GM12878 (cell line): Measurements from ENCODE around the gene STRBP. TPM values are rescaled to one million over a fixed set of nuclear protein-coding genes. Genes with fewer than 3 reads are reported as not detected.

Experiments used
- ATAC-seq: fragments of 200-7000 bp; cut with Tn5 transposase; 3 replicates; pipeline ENCODE4 v1.9.1; 2020; ENCODE audit warnings: mild to moderate bottlenecking, moderate library complexity
- BruUV-seq: library from RNA; stranded (reverse); fragments of 400-500 nt; replicated peaks from 2 replicates; lab custom pipeline; 2021; lab: Mats Ljungman, UMichigan
- CTCF ChIA-PET: fragments of 300-600 bp; sonication (Branson Sonifier 250); formaldehyde crosslinking; extraction: SDS; loops from one replicate; lab custom pipeline; 2021; ENCODE audit warnings: inconsistent platforms; lab: Yijun Ruan, JAX
- POLR2A ChIA-PET: fragments of 350-600 bp; formaldehyde crosslinking; extraction: SDS; loops from one replicate; lab custom pipeline; 2021; ENCODE audit warnings: inconsistent platforms; lab: Charles Lee
- RAD21 ChIA-PET: fragments of 300-600 bp; sonication (Branson Sonifier 250); formaldehyde crosslinking; loops from one replicate; lab custom pipeline; 2023; ENCODE audit warnings: antibody characterized with exemption; ENCODE audit not compliant: unreplicated experiment; lab: Charles Lee
- SMC1A ChIA-PET: fragments of 300-600 bp; sonication (Branson Sonifier 250); formaldehyde crosslinking; loops from one replicate; lab custom pipeline; 2023; ENCODE audit not compliant: unreplicated experiment, uncharacterized antibody; lab: Charles Lee
- DNase-seq: peaks from one replicate; pipeline ENCODE4 v3.0.0-alpha.2; 2011; ENCODE audit warnings: low read depth, low spot score
- FAIRE-seq: peaks from 3 replicates; lab custom pipeline; 2011; peaks lifted over from hg19 to GRCh38; lab: Jason Lieb, UNC
- H2AFZ ChIP-seq: 2 replicates; pipeline ENCODE4 v1.6.0; 2011; ENCODE audit warnings: low read depth, low read length, control low read depth; ENCODE audit not compliant: control insufficient read depth
- H3K27ac ChIP-seq: 2 replicates; pipeline ENCODE4 v1.5.1; 2011; ENCODE audit warnings: control low read depth; ENCODE audit not compliant: control insufficient read depth, insufficient read depth
- H3K27me3 ChIP-seq, 2 experiments: replicated peaks in 1 of 2; 2 replicates each; pipeline versions ENCODE4 v1.6.0 to v1.6.1; 2011; ENCODE audit warnings: low read length in 1 of 2; ENCODE audit not compliant: control insufficient read depth in 2 of 2, insufficient read depth in 2 of 2
- H3K36me3 ChIP-seq, 2 experiments: 2 replicates each; pipeline ENCODE4 v1.5.1; 2011; ENCODE audit warnings: low read length in 1 of 2; ENCODE audit not compliant: control insufficient read depth in 2 of 2, insufficient read depth in 2 of 2
- H3K4me1 ChIP-seq: 2 replicates; pipeline ENCODE4 v1.6.1; 2011; ENCODE audit warnings: mild to moderate bottlenecking, low read length, moderate library complexity, mixed read lengths; ENCODE audit not compliant: control insufficient read depth, insufficient read depth
- H3K4me2 ChIP-seq: 2 replicates; pipeline ENCODE4 v1.6.0; 2011; ENCODE audit warnings: control low read depth; ENCODE audit not compliant: control insufficient read depth, insufficient read depth
- H3K4me3 ChIP-seq: fragments of 200-600 bp; sonication (generic); 2 replicates; pipeline ENCODE4 v1.5.1; 2016
- H3K79me2 ChIP-seq: 2 replicates; pipeline ENCODE4 v1.6.0; 2011; ENCODE audit warnings: low read length; ENCODE audit not compliant: control insufficient read depth, insufficient read depth
- H3K9ac ChIP-seq: 2 replicates; pipeline ENCODE4 v1.8.0; 2011; ENCODE audit warnings: low read length, control low read depth, mixed read lengths; ENCODE audit not compliant: control insufficient read depth, insufficient read depth
- H3K9me3 ChIP-seq: replicated peaks from 3 replicates; pipeline ENCODE4 v1.5.1; 2011; ENCODE audit warnings: mild to moderate bottlenecking, low read length; ENCODE audit not compliant: control insufficient read depth, insufficient read depth
- H4K20me1 ChIP-seq: 2 replicates; pipeline ENCODE4 v1.6.0; 2011; ENCODE audit not compliant: control insufficient read depth, insufficient read depth
- BMI1 ChIP-seq: fragments of 450-650 bp; IDR thresholded peaks from 2 replicates; pipeline ENCODE4 v1.6.1; 2016; ENCODE audit warnings: mild to moderate bottlenecking, moderate library complexity, borderline replicate concordance
- ESRRA ChIP-seq: IDR thresholded peaks from 2 replicates; pipeline ENCODE4 v1.6.1; 2012; ENCODE audit warnings: mild to moderate bottlenecking, low read length, improper control_type of control experiment
- POLR2A ChIP-seq: IDR thresholded peaks from 2 replicates; pipeline ENCODE4 v1.6.1; 2011; ENCODE audit warnings: low read depth, mild to moderate bottlenecking, low read length
- SIX5 ChIP-seq: IDR thresholded peaks from 2 replicates; pipeline ENCODE4 v1.6.1; 2011; ENCODE audit warnings: mild to moderate bottlenecking, low read depth, low read length, moderate library complexity; ENCODE audit not compliant: severe bottlenecking
- SMAD1 ChIP-seq: fragments of 450-650 bp; IDR thresholded peaks from 2 replicates; pipeline ENCODE4 v1.6.1; 2018; ENCODE audit warnings: mild to moderate bottlenecking, low read depth; ENCODE audit not compliant: partially characterized antibody
- TAF1 ChIP-seq: IDR thresholded peaks from 2 replicates; pipeline ENCODE4 v1.6.1; 2011; ENCODE audit warnings: mild to moderate bottlenecking, low read depth, low read length, borderline replicate concordance
- TCF3 ChIP-seq: IDR thresholded peaks from 2 replicates; pipeline ENCODE4 v1.6.1; 2012; ENCODE audit warnings: low read depth, mild to moderate bottlenecking, low read length, borderline replicate concordance; ENCODE audit not compliant: insufficient read depth
- YY1 ChIP-seq: IDR thresholded peaks from 2 replicates; pipeline ENCODE4 v1.6.1; 2011; ENCODE audit warnings: low read depth, mild to moderate bottlenecking, low read length
- ZNF207 ChIP-seq: fragments of 450-650 bp; IDR thresholded peaks from 2 replicates; pipeline ENCODE4 v1.6.1; 2014; ENCODE audit warnings: antibody characterized with exemption, mild to moderate bottlenecking, borderline replicate concordance
- ZNF622 ChIP-seq: fragments of 450-650 bp; IDR thresholded peaks from 2 replicates; pipeline ENCODE4 v1.6.1; 2017; ENCODE audit warnings: mild to moderate bottlenecking, inconsistent platforms
- ZSCAN29 ChIP-seq: fragments of 450-650 bp; IDR thresholded peaks from 2 replicates; pipeline ENCODE4 v1.6.1; 2017; ENCODE audit warnings: mild to moderate bottlenecking, moderate library complexity
- WGBS: methylation state at CpG from one replicate; pipeline ENCODE4 v1.1.6; 2016; ENCODE audit warnings: low lambda C conversion rate; ENCODE audit not compliant: insufficient replicate concordance, insufficient coverage; ENCODE audit errors: missing lambda C conversion rate; 5-methylcytosine and 5-hydroxymethylcytosine counted together
- in situ Hi-C: fragments of 300-500 bp; cut with MboI; formaldehyde crosslinking; loops from 9 replicates; pipeline ENCODE4 v1.14.3; 2018; ENCODE audit warnings: mixed read lengths
- intact Hi-C: fragments of 100-400 bp; cut with micrococcal nuclease; formaldehyde crosslinking; loops from one replicate; pipeline ENCODE4 v1.14.2; 2022; ENCODE audit not compliant: unreplicated experiment
- polyA plus RNA-seq, 11 experiments: library from polyadenylated mRNA; depleted of rRNA in 4 of 11; unstranded in 6 of 11; stranded (reverse) in 5 of 11; fragments of >200 nt; fragmentation: Nextera tagmentation in 4 of 11; fragmentation: Illumina TruSeq in 1 of 11; extraction: Ambion mirVana in 4 of 11; extraction: Trizol in 1 of 11; gene quantifications; 1 replicate in 1 of 11; 2 replicates in 10 of 11; pipeline versions ENCODE4 v1.2.1 to v1.2.3, GENCODE V29; 2011 to 2016; ENCODE audit warnings: inconsistent platforms in 2 of 11, missing spikeins in 2 of 11, low read depth in 1 of 11
- total RNA-seq, 4 experiments: library from RNA; depleted of rRNA in 3 of 4; stranded (reverse); fragments of >200 nt in 3 of 4; fragmentation: Illumina TruSeq in 1 of 4; extraction: Trizol in 1 of 4; gene quantifications; 2 replicates each; pipeline versions ENCODE4 v1.2.1 to v1.2.3, GENCODE V29; 2013 to 2021
- TF ChIP-seq, protein P1 (sequence below): fragments of 450-650 bp; IDR thresholded peaks from 2 replicates; pipeline ENCODE4 v1.6.1; 2017; ENCODE audit warnings: low read depth, mild to moderate bottlenecking, moderate library complexity
- TF ChIP-seq, protein P2 (sequence below): IDR thresholded peaks from 2 replicates; pipeline ENCODE4 v1.6.1; 2012; ENCODE audit warnings: low read depth, low read length, improper control_type of control experiment
- TF ChIP-seq, protein P3 (sequence below): IDR thresholded peaks from 2 replicates; pipeline ENCODE4 v1.6.1; 2012; ENCODE audit warnings: low read length, inconsistent platforms
- TF ChIP-seq, protein P4 (sequence below): fragments of 450-650 bp; IDR thresholded peaks from 2 replicates; pipeline ENCODE4 v1.6.1; 2017; ENCODE audit warnings: mild to moderate bottlenecking, moderate library complexity

The STRBP gene
- total and polyA plus RNA-seq, 10 of the 15 experiments (the other 5 are each of a cell fraction or from before 2014, with no cell fraction given): 31.0 to 96.8 (median 71.4) TPM

DNA sequence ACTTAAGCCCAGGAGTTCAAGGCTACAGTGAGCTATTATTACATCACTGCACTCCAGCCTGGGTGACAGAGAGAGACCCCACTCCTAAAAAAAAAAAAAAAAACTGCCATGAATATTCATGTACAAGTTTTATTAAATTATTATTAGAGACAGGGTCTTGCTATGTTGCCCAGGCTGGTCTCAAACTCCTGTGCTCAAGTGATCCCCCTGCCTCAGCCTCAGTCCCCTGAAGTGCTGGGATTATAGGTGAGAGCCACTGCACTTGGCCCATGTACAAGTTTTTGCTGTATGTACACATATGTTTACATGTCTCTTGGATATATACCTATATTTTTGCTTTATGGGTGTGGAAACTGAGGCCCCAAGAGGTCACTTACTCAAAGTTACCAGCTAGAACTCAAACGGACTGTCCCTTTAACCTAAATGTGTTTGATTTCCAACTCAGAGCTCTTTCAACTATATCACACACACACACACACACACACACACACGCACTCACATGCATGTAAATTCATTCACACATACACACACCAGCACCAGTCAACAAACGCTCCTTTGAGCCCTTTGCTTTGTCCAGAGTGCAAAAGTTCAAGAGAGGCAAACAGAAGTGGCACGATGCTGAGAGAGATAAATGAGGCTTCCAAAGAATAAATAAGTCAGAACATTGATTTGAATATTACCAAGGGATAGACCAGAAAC lies 42.3 kb upstream of the STRBP start (continued):
- TF ChIP-seq, protein P1, sequence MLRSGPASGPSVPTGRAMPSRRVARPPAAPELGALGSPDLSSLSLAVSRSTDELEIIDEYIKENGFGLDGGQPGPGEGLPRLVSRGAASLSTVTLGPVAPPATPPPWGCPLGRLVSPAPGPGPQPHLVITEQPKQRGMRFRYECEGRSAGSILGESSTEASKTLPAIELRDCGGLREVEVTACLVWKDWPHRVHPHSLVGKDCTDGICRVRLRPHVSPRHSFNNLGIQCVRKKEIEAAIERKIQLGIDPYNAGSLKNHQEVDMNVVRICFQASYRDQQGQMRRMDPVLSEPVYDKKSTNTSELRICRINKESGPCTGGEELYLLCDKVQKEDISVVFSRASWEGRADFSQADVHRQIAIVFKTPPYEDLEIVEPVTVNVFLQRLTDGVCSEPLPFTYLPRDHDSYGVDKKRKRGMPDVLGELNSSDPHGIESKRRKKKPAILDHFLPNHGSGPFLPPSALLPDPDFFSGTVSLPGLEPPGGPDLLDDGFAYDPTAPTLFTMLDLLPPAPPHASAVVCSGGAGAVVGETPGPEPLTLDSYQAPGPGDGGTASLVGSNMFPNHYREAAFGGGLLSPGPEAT: no peak
- TF ChIP-seq SMAD1: no peak

DNA sequence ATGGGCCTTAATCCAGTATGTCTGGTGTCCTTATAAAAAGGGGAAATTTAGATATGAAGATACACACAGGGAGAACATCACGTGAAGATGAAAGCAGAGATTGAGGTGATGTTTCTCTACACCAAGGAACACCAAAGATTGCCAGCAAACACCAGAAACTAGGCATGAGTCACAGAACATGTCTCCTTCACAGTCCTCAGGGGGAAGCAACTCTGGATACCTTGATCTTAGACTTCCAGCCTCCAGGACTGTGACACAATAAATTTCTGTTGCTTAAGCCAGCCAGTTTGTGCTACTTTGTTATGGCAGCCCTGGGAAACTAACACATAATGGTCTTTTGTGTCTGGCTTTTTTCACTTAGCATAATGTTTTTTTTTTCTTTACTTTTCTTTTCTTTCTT lies 41.2 kb upstream of the STRBP start:
- DNase-seq: no peak
- intact Hi-C loops (no loop called here), in situ Hi-C loops (no loop called here)
- ChIA-PET RAD21 (no interaction called here), POLR2A (no interaction called here), SMC1A (no interaction called here), CTCF (no interaction called here)
- H3K4me3 ChIP-seq: no peak overlapping the region
- H3K27me3 ChIP-seq: no peaks in the 10 kb centered on the region; a peak in 1 of 4 replicates
- H3K4me2 ChIP-seq: no peak overlapping the region
- no peak overlapping the region for H3K27ac ChIP-seq
- no peaks in the 10 kb centered on the region for H3K9me3 ChIP-seq
- H4K20me1 ChIP-seq: no peaks in the 10 kb centered on the region
- no TSS peak for BruUV-seq
- WGBS: 5% methylated on average over 1 of the region's 1 CpG
- no peak for ATAC-seq
- H3K36me3 ChIP-seq: no peaks in the 10 kb centered on the region
- no peak overlapping the region for H2AFZ ChIP-seq
- H3K9ac ChIP-seq: no peak overlapping the region
- peaks cover 4% of the 10 kb centered on the region for H3K4me1 ChIP-seq
- no peak for FAIRE-seq
- no peaks in the 10 kb centered on the region for H3K79me2 ChIP-seq
- TF ChIP-seq ZSCAN29 (no peak), TCF3 (no peak), SIX5 (no peak), ZNF207 (no peak), YY1 (no peak), ZNF622 (no peak), ESRRA (no peak), POLR2A (no peak), TAF1 (no peak), BMI1 (no peak)
- TF ChIP-seq, protein P2, sequence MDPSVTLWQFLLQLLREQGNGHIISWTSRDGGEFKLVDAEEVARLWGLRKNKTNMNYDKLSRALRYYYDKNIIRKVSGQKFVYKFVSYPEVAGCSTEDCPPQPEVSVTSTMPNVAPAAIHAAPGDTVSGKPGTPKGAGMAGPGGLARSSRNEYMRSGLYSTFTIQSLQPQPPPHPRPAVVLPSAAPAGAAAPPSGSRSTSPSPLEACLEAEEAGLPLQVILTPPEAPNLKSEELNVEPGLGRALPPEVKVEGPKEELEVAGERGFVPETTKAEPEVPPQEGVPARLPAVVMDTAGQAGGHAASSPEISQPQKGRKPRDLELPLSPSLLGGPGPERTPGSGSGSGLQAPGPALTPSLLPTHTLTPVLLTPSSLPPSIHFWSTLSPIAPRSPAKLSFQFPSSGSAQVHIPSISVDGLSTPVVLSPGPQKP: no peak
- TF ChIP-seq, protein P3, sequence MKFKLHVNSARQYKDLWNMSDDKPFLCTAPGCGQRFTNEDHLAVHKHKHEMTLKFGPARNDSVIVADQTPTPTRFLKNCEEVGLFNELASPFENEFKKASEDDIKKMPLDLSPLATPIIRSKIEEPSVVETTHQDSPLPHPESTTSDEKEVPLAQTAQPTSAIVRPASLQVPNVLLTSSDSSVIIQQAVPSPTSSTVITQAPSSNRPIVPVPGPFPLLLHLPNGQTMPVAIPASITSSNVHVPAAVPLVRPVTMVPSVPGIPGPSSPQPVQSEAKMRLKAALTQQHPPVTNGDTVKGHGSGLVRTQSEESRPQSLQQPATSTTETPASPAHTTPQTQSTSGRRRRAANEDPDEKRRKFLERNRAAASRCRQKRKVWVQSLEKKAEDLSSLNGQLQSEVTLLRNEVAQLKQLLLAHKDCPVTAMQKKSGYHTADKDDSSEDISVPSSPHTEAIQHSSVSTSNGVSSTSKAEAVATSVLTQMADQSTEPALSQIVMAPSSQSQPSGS: no peak
- TF ChIP-seq, protein P4, sequence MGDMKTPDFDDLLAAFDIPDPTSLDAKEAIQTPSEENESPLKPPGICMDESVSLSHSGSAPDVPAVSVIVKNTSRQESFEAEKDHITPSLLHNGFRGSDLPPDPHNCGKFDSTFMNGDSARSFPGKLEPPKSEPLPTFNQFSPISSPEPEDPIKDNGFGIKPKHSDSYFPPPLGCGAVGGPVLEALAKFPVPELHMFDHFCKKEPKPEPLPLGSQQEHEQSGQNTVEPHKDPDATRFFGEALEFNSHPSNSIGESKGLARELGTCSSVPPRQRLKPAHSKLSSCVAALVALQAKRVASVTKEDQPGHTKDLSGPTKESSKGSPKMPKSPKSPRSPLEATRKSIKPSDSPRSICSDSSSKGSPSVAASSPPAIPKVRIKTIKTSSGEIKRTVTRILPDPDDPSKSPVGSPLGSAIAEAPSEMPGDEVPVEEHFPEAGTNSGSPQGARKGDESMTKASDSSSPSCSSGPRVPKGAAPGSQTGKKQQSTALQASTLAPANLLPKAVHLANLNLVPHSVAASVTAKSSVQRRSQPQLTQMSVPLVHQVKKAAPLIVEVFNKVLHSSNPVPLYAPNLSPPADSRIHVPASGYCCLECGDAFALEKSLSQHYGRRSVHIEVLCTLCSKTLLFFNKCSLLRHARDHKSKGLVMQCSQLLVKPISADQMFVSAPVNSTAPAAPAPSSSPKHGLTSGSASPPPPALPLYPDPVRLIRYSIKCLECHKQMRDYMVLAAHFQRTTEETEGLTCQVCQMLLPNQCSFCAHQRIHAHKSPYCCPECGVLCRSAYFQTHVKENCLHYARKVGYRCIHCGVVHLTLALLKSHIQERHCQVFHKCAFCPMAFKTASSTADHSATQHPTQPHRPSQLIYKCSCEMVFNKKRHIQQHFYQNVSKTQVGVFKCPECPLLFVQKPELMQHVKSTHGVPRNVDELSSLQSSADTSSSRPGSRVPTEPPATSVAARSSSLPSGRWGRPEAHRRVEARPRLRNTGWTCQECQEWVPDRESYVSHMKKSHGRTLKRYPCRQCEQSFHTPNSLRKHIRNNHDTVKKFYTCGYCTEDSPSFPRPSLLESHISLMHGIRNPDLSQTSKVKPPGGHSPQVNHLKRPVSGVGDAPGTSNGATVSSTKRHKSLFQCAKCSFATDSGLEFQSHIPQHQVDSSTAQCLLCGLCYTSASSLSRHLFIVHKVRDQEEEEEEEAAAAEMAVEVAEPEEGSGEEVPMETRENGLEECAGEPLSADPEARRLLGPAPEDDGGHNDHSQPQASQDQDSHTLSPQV: no peak
